Uterus (tissue), 4 donors: Measurements from ENCODE around the gene TSPAN17. TPM values are rescaled to one million over a fixed set of nuclear protein-coding genes. Genes with fewer than 3 reads are reported as not detected.

Source experiments
- DNase-seq, 2 donors: peaks; one replicate each; pipeline ENCODE4 v3.0.0-alpha.2; 2019 to 2020
- H3K27ac ChIP-seq, 2 donors: fragments of 200-600 bp; sonication (generic); 1 replicate in 1 of 2; 2 replicates in 1 of 2; pipeline ENCODE4 v1.5.1; 2016 to 2018
- H3K27me3 ChIP-seq, 2 donors: fragments of 200-600 bp; sonication (generic); one replicate each; pipeline ENCODE4 v1.5.1; 2018 to 2019; ENCODE audit warnings: control low read depth in 1 of 2
- H3K36me3 ChIP-seq, 2 donors: fragments of 200-600 bp; sonication (generic); one replicate each; pipeline ENCODE4 v1.5.1; 2019; ENCODE audit warnings: control low read depth in 1 of 2
- H3K4me1 ChIP-seq, 2 donors: fragments of 200-600 bp; sonication (generic); one replicate each; pipeline ENCODE4 v1.5.1; 2018 to 2019; ENCODE audit warnings: control low read depth in 1 of 2
- H3K4me3 ChIP-seq, 2 donors: fragments of 200-600 bp; sonication (generic); 1 replicate in 1 of 2; 2 replicates in 1 of 2; pipeline ENCODE4 v1.5.1; 2018 to 2019; ENCODE audit warnings: mild to moderate bottlenecking in 1 of 2
- H3K9me3 ChIP-seq, 2 donors: fragments of 200-600 bp; sonication (generic); one replicate each; pipeline ENCODE4 v1.5.1; 2019; ENCODE audit warnings: control low read depth in 1 of 2
- POLR2A ChIP-seq, 2 donors: fragments of 450-650 bp; IDR thresholded peaks; one replicate each; pipeline ENCODE4 v1.6.1; 2016; ENCODE audit warnings: antibody characterized with exemption in 2 of 2, mild to moderate bottlenecking in 1 of 2, moderate library complexity in 1 of 2
- intact Hi-C: fragments of 100-400 bp; cut with DNase I; formaldehyde crosslinking; loops from one replicate; pipeline ENCODE4 v1.15.1; 2023; ENCODE audit warnings: low total_unique reads
- total RNA-seq, 4 donors: library from RNA; depleted of rRNA in 3 of 4; stranded (reverse); fragments of >200 nt in 3 of 4; gene quantifications; one replicate each; pipeline versions ENCODE4 v1.1.0 to v1.2.4, GENCODE V29; 2014 to 2023
- TF ChIP-seq, protein P1 (sequence below), 4 experiments: fragments of 200-600 bp in 2 of 4; fragments of 450-650 bp in 2 of 4; sonication (generic) in 2 of 4; IDR thresholded peaks; one replicate each; pipeline ENCODE4 v1.5.1; 2016 to 2019; ENCODE audit warnings: antibody characterized with exemption in 4 of 4, mild to moderate bottlenecking in 2 of 4, moderate library complexity in 1 of 4
- donor health status: DM: yes; HTN: yes; CAD: no.

Gene TSPAN17
- total RNA-seq, 4 donors from 2014 or later: 10.0 to 45.6 (median 20.2) TPM

GRCh38 chr5:176610435-176610773 is 36.9 kb upstream of the TSPAN17 start:
- DNase-seq: no peak
- Histone ChIP-seq H3K4me1 (peaks cover 0 to 9% of the 10 kb centered on the region in 2 donors), H3K9me3 (no peaks in the 10 kb centered on the region), H3K4me3 (peak overlapping the region; percentile 25 to 31), H3K36me3 (no peaks in the 10 kb centered on the region), H3K27ac (no peak overlapping the region), H3K27me3 (peaks cover 0 to 8% of the 10 kb centered on the region in 2 donors)
- intact Hi-C loops: no loop called here
- TF ChIP-seq POLR2A (IDR thresholded peaks at IDR 0.05): no peak
- TF ChIP-seq, protein P1, sequence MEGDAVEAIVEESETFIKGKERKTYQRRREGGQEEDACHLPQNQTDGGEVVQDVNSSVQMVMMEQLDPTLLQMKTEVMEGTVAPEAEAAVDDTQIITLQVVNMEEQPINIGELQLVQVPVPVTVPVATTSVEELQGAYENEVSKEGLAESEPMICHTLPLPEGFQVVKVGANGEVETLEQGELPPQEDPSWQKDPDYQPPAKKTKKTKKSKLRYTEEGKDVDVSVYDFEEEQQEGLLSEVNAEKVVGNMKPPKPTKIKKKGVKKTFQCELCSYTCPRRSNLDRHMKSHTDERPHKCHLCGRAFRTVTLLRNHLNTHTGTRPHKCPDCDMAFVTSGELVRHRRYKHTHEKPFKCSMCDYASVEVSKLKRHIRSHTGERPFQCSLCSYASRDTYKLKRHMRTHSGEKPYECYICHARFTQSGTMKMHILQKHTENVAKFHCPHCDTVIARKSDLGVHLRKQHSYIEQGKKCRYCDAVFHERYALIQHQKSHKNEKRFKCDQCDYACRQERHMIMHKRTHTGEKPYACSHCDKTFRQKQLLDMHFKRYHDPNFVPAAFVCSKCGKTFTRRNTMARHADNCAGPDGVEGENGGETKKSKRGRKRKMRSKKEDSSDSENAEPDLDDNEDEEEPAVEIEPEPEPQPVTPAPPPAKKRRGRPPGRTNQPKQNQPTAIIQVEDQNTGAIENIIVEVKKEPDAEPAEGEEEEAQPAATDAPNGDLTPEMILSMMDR (IDR thresholded peaks at IDR 0.05): no peak

DNA sequence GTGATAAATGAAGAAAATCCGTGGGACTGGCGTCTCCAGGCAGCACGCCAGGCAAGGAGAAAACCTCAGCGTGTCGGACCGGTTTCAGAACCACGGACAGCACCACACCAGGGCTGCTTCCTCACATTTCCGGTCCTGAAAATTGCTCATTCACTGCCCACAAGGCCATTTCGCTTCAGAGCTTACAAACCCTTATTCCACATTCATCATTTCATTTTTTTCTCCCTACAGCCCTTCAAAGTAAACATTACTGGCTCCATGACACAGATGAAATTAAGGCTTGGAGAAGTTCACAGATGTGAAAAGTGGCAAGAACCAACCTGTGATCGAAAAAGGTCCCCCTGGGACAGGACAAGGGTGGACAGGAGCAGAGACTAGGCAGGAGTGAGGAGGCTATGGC is 35.8 kb upstream of the TSPAN17 start:
- peaks cover 0 to 9% of the 10 kb centered on the region in 2 donors for H3K4me1 ChIP-seq
- no peak overlapping the region for H3K27ac ChIP-seq
- no peak for TF ChIP-seq POLR2A (IDR thresholded peaks at IDR 0.05)
- TF ChIP-seq, protein P1 (IDR thresholded peaks at IDR 0.05): no peak
- DNase-seq: peak; percentile 34 to 55
- no peak overlapping the region for H3K4me3 ChIP-seq
- no peaks in the 10 kb centered on the region for H3K36me3 ChIP-seq
- H3K27me3 ChIP-seq: peaks cover 0 to 8% of the 10 kb centered on the region in 2 donors
- no peaks in the 10 kb centered on the region for H3K9me3 ChIP-seq
- intact Hi-C loops: no loop called here

GRCh38 chr5:176612008-176612407 is 35.3 kb upstream of the TSPAN17 start:
- Histone ChIP-seq H3K36me3 (no peaks in the 10 kb centered on the region), H3K9me3 (no peaks in the 10 kb centered on the region), H3K4me3 (no peak overlapping the region), H3K27ac (no peak overlapping the region), H3K27me3 (peaks cover 0 to 8% of the 10 kb centered on the region in 2 donors), H3K4me1 (peaks cover 0 to 9% of the 10 kb centered on the region in 2 donors)
- TF ChIP-seq, protein P1 (IDR thresholded peaks at IDR 0.05): no peak
- TF ChIP-seq POLR2A (IDR thresholded peaks at IDR 0.05): no peak
- intact Hi-C loops: no loop called here
- DNase-seq: no peak

DNA sequence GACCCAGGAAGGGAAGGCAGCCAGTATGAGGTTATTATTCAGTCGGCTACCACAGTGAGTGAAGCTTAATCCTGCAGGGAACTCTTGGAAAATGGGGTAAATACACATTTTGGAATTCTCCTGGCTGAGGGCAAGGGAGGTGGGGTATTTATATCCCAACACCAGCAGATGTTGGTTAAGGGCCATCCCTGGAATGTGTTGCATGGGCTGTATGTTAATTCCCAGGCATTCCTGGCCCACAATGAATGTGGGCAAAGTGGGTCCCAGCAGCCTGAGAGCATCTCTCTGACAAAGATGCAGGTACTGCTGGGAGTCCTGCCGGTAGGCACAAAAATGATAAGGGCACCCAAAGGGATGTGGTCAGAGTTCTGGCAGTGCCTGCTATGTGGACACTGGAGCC is 34.4 kb upstream of the TSPAN17 start:
- no peak for DNase-seq
- no peaks in the 10 kb centered on the region for H3K9me3 ChIP-seq
- no peak overlapping the region for H3K4me3 ChIP-seq
- peaks cover 0 to 9% of the 10 kb centered on the region in 2 donors for H3K4me1 ChIP-seq
- intact Hi-C loops: no loop called here
- peaks cover 0 to 8% of the 10 kb centered on the region in 2 donors for H3K27me3 ChIP-seq
- H3K36me3 ChIP-seq: no peaks in the 10 kb centered on the region
- TF ChIP-seq POLR2A (IDR thresholded peaks at IDR 0.05): no peak
- TF ChIP-seq, protein P1 (IDR thresholded peaks at IDR 0.05): no peak
- no peak overlapping the region for H3K27ac ChIP-seq

DNA sequence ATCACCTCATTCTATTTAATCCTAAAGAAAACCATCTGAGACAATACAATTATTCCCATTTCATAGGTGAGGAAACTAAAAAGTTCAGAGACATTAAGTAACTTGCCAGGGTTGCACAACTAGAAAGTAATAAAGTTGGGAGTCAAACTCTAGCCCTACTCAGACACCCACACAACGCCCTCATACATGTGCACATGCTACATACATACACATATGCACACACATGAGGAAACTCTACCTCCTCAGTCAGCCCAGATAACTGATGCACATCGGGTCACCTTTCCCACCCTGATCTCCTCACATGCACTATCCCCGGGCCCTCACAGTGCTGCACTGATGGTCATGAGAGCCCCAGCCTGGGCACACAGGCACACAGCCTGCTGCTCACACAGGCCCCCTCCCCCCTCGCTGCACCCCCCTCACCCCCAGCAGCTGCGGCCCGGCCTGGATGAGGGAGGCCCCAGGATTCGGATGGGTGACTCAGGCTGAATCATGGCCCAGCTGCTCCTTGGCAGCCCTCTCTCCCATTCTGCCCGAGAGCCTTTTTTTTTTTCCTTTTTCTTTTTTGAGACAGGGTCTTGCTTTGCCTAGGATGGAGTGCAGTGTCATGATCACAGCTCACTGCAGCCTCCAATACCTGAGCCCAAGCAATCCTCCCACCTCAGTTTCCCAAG is 32.3 kb upstream of the TSPAN17 start:
- intact Hi-C loops: no loop called here
- Histone ChIP-seq H3K27ac (no peak overlapping the region), H3K27me3 (peaks cover 16 to 19% of the 10 kb centered on the region in 2 donors), H3K4me3 (no peak overlapping the region), H3K36me3 (no peaks in the 10 kb centered on the region), H3K9me3 (no peaks in the 10 kb centered on the region), H3K4me1 (peaks cover 0 to 16% of the 10 kb centered on the region in 2 donors)
- TF ChIP-seq POLR2A (IDR thresholded peaks at IDR 0.05): no peak
- TF ChIP-seq, protein P1 (IDR thresholded peaks at IDR 0.05): no peak
- DNase-seq: no peak
